Epithelial cell of esophagus (primary cell): ENCODE measurements around the gene TAF11.
"Not testable (repeated sequence)": the region's sequence is repeated elsewhere in the genome, so short reads cannot be mapped to it uniquely, and the experiment has no call there.

Source experiments
- DNase-seq: peaks from one replicate; pipeline ENCODE4 v3.0.0; 2010; ENCODE audit warnings: low read depth
- H3K4me3 ChIP-seq: 2 replicates; pipeline ENCODE4 v1.5.1; 2011; ENCODE audit warnings: mild to moderate bottlenecking, low read length, control low read depth
- CTCF ChIP-seq: IDR thresholded peaks from 2 replicates; pipeline ENCODE4 v1.5.1; 2011; ENCODE audit warnings: low read depth, mild to moderate bottlenecking, low read length, control low read depth, inconsistent platforms; ENCODE audit not compliant: insufficient read depth; ENCODE audit errors: missing control alignments

TAF11 gene

GRCh38 chr6:34887753-34888513 lies at the start of gene TAF11:
Gene TAF11 (minus strand): TSS chr6:34888042. CDS start chr6:34887957, 85 bp downstream.
- no peak for TF ChIP-seq CTCF
- H3K4me3 ChIP-seq, result peak within 1 kb of the TSS; percentile 100
- DNase-seq, result peak; percentile 97

- H3K4me3 ChIP-seq, result no peak overlapping the region
- peak; percentile 79 for DNase-seq
- TF ChIP-seq CTCF, result no peak
Observed at GRCh38 chr6:34934516-34934915, 46.7 kb upstream of the TAF11 start.

GRCh38 chr6:34932202-34932601 lies 44.4 kb upstream of the TAF11 start:
- not testable (repeated sequence) for H3K4me3 ChIP-seq, DNase-seq

- no peak for DNase-seq
- TF ChIP-seq CTCF, result no peak
- H3K4me3 ChIP-seq, result no peak overlapping the region
Observed at GRCh38 chr6:34930221-34930620, 42.4 kb upstream of the TAF11 start.

- DNase-seq, result no peak
- H3K4me3 ChIP-seq, result no peak overlapping the region
- TF ChIP-seq CTCF, result no peak
Observed at GRCh38 chr6:34929241-34929978, 41.6 kb upstream of the TAF11 start.

- DNase-seq, result no peak
- no peak for TF ChIP-seq CTCF
- H3K4me3 ChIP-seq, result no peak overlapping the region
Observed at GRCh38 chr6:34928695-34929094, 40.9 kb upstream of the TAF11 start.

- DNase-seq, result no peak
- TF ChIP-seq CTCF, result no peak
- H3K4me3 ChIP-seq, result no peak overlapping the region
Observed at GRCh38 chr6:34928220-34928619, 40.4 kb upstream of the TAF11 start.
